ENCODE results near the gene CFAP73. TPM values are rescaled to one million over a fixed set of nuclear protein-coding genes. Genes with fewer than 3 reads are reported as not detected.

Gene CFAP73
- total and polyA plus RNA-seq, 7 donors: 0.17 to 0.35 (median 0.30) TPM; not detected in 4

DNA sequence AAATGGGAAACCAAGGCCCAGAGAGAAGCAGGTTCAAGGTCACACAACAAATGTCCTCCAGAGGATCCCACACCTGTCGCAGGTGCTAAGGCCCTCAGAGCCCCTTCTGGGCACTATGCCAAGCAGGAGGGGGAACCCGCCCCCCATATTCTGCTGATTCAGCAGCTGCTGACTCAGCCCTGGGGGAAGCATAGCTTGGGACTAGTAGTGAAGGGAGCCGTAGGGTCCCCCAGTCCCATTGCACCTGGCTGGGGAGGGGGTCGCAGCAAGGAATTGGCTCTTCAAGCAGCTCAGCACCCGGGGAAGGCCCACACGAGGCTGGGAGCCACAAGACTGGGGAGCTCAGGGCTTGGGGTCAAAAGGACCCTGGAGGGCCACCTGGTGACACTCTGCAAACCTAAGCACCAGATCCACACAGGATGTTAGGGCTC lies 15.0 kb upstream of the CFAP73 start:
- TF ChIP-seq, protein P1, sequence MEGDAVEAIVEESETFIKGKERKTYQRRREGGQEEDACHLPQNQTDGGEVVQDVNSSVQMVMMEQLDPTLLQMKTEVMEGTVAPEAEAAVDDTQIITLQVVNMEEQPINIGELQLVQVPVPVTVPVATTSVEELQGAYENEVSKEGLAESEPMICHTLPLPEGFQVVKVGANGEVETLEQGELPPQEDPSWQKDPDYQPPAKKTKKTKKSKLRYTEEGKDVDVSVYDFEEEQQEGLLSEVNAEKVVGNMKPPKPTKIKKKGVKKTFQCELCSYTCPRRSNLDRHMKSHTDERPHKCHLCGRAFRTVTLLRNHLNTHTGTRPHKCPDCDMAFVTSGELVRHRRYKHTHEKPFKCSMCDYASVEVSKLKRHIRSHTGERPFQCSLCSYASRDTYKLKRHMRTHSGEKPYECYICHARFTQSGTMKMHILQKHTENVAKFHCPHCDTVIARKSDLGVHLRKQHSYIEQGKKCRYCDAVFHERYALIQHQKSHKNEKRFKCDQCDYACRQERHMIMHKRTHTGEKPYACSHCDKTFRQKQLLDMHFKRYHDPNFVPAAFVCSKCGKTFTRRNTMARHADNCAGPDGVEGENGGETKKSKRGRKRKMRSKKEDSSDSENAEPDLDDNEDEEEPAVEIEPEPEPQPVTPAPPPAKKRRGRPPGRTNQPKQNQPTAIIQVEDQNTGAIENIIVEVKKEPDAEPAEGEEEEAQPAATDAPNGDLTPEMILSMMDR (IDR thresholded peaks at IDR 0.05): no peak
- Histone ChIP-seq H3K36me3 (ENCODE audit: insufficient read depth in 1 of 2, low read depth in 1 of 2) (no peaks in the 10 kb centered on the region), H3K27me3 (ENCODE audit: insufficient read depth in 3 of 3, low read length in 2 of 3) (peaks cover 0 to 56% (median 8%) of the 10 kb centered on the region in 3 donors), H3K4me3 (no peak overlapping the region), H3K4me1 (no peaks in the 10 kb centered on the region), H3K27ac (no peak overlapping the region), H3K9me3 (no peaks in the 10 kb centered on the region)
- ATAC-seq (no peak), DNase-seq (no peak)
- intact Hi-C loops (cut with DNase I): no loop called here
- WGBS, 3 donors: 45 to 58% (median 48%) methylated on average over 6 of the region's 6 CpGs

DNA sequence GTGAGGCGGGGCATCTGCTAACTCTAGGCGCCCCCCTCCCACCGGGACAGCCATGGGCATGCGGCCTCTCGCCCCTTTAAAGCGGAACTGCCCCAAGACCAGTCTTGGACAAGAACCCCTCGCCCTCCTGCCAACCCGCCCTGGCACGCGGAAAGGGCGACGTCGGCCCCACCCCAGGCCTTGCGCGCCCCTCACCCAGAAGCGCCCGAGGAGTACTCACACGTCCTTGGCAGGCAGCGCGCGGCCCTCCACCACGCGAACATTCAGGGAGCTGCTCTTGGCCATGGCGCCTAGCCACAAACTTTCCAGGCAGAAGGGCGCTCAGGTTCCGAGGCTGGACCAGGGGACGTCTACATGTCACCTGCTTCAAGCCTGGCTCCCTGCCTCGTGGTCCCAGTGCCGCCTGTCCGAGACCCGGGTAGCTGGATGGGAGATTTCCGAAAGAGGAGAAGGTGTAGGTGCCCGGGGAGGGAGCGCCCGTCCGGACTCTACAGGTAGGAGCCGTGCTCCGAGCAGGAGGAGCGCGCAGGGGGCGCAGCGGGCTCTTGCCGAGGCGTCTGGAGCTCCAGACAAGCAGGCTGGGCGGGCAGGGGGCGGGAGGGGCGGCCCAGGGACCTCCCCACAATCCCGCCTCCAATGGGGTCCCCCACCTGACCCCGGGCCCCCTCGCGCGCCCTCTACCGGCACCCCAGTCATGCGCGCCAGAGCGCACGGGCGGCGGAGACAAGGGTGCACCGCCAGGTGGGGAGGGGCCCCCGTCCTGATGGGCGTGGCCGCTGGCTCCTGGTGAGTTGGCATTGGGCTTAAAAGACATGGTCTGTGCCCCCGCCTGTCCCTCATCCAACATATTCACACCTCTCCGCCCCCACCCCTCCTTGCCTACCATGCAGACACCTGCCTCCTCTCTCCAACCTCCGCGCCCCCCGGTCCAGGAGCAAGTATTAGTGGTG lies 14.1 kb upstream of the CFAP73 start, which contains the start of gene RASAL1:
Gene RASAL1 (minus strand): TSS at position 584 of the 950 bp plus-strand sequence. CDS start 299 bp downstream, at position 285.
- intact Hi-C loops (cut with DNase I): no loop called here
- Histone ChIP-seq H3K27me3 (ENCODE audit: insufficient read depth in 3 of 3, low read length in 2 of 3) (peaks cover 0 to 56% (median 8%) of the 10 kb centered on the region in 3 donors), H3K9me3 (no peaks in the 10 kb centered on the region), H3K27ac (no peak within 1 kb of the TSS), H3K36me3 (ENCODE audit: insufficient read depth in 1 of 2, low read depth in 1 of 2) (no peaks in the 10 kb centered on the region), H3K4me3 (no peak within 1 kb of the TSS), H3K4me1 (no peaks in the 10 kb centered on the region)
- 3 to 4% (median 4%) methylated on average over 52 to 68 of the region's 68 CpGs for WGBS, 3 donors
- ATAC-seq (no peak), DNase-seq (peak in 1 of 2 donors; percentile 35)
- TF ChIP-seq, protein P1 (IDR thresholded peaks at IDR 0.05): no peak

DNA sequence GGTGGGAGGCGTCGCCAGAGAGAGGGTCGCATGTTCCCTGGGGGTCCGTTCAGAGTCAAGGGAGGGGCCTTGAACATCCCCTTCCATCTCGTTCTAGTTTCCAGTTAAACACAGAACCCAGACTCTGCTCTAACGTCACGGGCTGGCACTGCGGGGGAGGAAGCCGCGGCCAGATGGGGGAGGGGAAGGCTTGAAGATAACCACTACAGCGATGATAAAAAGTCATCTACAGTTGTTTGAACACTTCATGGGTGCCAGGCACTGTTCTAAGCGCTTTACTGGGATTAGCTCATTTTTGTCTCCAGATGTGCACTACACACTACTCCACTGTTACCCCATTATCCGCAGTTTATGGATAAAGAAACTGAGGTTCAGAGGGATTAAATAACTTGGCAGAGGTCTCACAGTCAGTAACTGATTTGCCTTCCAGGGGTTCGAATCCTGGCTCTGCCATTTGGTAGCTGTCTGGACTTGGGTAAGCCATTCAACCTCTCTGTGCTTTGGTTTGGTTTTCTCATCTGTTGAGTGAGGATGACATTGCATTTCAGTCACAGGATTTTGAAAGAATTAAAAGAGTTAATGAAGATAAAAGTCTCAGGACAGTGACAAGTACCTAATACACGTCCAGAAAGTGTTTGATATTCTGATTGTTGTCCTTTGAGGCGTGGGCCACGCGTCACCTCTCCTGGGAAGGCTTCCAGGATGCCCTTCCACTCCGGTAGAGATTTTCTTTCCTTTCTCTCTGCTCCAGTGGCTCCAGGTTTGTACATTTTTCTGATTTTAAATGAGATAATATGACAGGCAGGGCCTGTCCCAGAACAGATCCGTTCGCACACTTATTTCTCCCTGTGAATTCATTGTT lies 13.2 kb upstream of the CFAP73 start:
- intact Hi-C loops (cut with DNase I): no loop called here
- Histone ChIP-seq H3K27me3 (ENCODE audit: insufficient read depth in 3 of 3, low read length in 2 of 3) (peaks cover 0 to 54% (median 5%) of the 10 kb centered on the region in 3 donors), H3K36me3 (ENCODE audit: insufficient read depth in 1 of 2, low read depth in 1 of 2) (no peaks in the 10 kb centered on the region), H3K27ac (no peak overlapping the region), H3K4me1 (no peaks in the 10 kb centered on the region), H3K9me3 (no peaks in the 10 kb centered on the region), H3K4me3 (no peak overlapping the region)
- ATAC-seq (no peak), DNase-seq (no peak)
- 31 to 32% (median 31%) methylated on average over 21 of the region's 21 CpGs for whole genome bisulfite sequencing, 3 donors
- TF ChIP-seq, protein P1 (IDR thresholded peaks at IDR 0.05): no peak

DNA sequence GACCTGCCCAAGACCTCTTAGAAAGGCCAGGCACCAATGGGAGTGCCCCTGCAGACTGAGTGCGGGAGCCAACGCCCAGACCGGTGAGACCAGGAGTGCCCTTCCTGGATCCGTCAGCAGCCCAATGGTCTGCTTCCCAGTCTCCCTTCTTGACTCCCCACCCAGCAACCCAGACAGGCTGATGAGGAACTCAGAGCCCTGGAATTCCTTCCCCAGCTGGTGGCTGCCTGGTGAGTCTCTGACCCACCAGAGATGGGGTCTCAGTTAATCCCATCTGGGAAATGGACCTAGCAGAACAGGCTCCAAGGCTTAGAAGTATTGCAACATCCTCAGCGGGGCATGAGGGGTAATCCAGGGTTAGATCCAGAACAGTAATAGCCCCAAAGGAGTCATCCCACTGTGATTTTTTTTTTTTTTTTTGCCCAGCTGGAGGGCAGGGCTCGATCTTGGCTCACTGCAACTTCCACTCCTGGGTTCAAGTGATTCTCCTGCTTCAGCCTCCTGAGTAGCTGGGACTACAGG lies 12.5 kb upstream of the CFAP73 start:
- Histone ChIP-seq H3K36me3 (ENCODE audit: insufficient read depth in 1 of 2, low read depth in 1 of 2) (no peaks in the 10 kb centered on the region), H3K4me3 (no peak overlapping the region), H3K9me3 (no peaks in the 10 kb centered on the region), H3K4me1 (no peaks in the 10 kb centered on the region), H3K27me3 (ENCODE audit: insufficient read depth in 3 of 3, low read length in 2 of 3) (peaks cover 0 to 58% (median 5%) of the 10 kb centered on the region in 3 donors), H3K27ac (no peak overlapping the region)
- DNase-seq: no peak
- intact Hi-C loops (cut with DNase I): no loop called here
- TF ChIP-seq, protein P1 (IDR thresholded peaks at IDR 0.05): no peak
- WGBS, 3 donors: 68 to 79% (median 74%) methylated on average over 6 of the region's 6 CpGs
- ATAC-seq: no peak
